ENCODE results near the gene TBC1D24. TPM values are rescaled to one million over a fixed set of nuclear protein-coding genes. Genes with fewer than 3 reads are reported as not detected.

The TBC1D24 gene
- total RNA-seq, 1 experiment from 2014 or later, result 14.0 TPM

Small RNAs within 50 kb of the gene (small RNA-seq; reads per million reads assigned to genes)
- not detected for gene AC093525.1
- not detected for gene MIR3178
- not detected for gene MIR6768

Other genes with a start within 250 kb of the TBC1D24 start
- gene DNASE1L2, start 238.7 kb upstream of the TBC1D24 start, total RNA-seq (2014; rRNA removed; shearing (Covaris generic)), result 2.1 and 3.7 TPM in 2 replicates
- gene ECI1, start 223.5 kb upstream of the TBC1D24 start, total RNA-seq (2014; rRNA removed; shearing (Covaris generic)), result 32.5 and 40.0 TPM in 2 replicates
- 249 and 290 TPM in 2 replicates for gene RNPS1, start 207.0 kb upstream of the TBC1D24 start, total RNA-seq (2014; rRNA removed; shearing (Covaris generic))
- 0.13 and 0.14 TPM in 2 replicates for gene ABCA3, start 134.4 kb upstream of the TBC1D24 start, total RNA-seq (2014; rRNA removed; shearing (Covaris generic))
- 60.6 and 64.7 TPM in 2 replicates for gene CCNF, start 45.7 kb upstream of the TBC1D24 start, total RNA-seq (2014; rRNA removed; shearing (Covaris generic))
- gene TEDC2, start 15.0 kb upstream of the TBC1D24 start, total RNA-seq (2014; rRNA removed; shearing (Covaris generic)), result 50.8 and 61.3 TPM in 2 replicates
- not detected in 2 replicates for gene NTN3, start 3.8 kb upstream of the TBC1D24 start, total RNA-seq (2014; rRNA removed; shearing (Covaris generic))
- gene ATP6V0C, start 38.8 kb downstream of the TBC1D24 start, total RNA-seq (2014; rRNA removed; shearing (Covaris generic)), result 35.8 and 147 TPM in 2 replicates
- 40.4 and 44.9 TPM in 2 replicates for gene AMDHD2, start 45.2 kb downstream of the TBC1D24 start, total RNA-seq (2014; rRNA removed; shearing (Covaris generic))
- not detected in 2 replicates for gene CEMP1, start 56.3 kb downstream of the TBC1D24 start, total RNA-seq (2014; rRNA removed; shearing (Covaris generic))
- 18.2 and 21.5 TPM in 2 replicates for gene PDPK1, start 62.9 kb downstream of the TBC1D24 start, total RNA-seq (2014; rRNA removed; shearing (Covaris generic))
- 45.4 and 61.4 TPM in 2 replicates for gene KCTD5, start 207.4 kb downstream of the TBC1D24 start, total RNA-seq (2014; rRNA removed; shearing (Covaris generic))
- not detected in 2 replicates for gene PRSS27, start 245.1 kb downstream of the TBC1D24 start, total RNA-seq (2014; rRNA removed; shearing (Covaris generic))

Measured in HT1080 (cell line).